ENCODE measurements around the gene LGMN. TPM values are rescaled to one million over a fixed set of nuclear protein-coding genes. Genes with fewer than 3 reads are reported as not detected.

The LGMN gene
- total and polyA plus RNA-seq, 2 of the 8 experiments (the other 6 are each of a cell fraction or from before 2014, with no cell fraction given): 57.4 to 83.4 TPM

DNA sequence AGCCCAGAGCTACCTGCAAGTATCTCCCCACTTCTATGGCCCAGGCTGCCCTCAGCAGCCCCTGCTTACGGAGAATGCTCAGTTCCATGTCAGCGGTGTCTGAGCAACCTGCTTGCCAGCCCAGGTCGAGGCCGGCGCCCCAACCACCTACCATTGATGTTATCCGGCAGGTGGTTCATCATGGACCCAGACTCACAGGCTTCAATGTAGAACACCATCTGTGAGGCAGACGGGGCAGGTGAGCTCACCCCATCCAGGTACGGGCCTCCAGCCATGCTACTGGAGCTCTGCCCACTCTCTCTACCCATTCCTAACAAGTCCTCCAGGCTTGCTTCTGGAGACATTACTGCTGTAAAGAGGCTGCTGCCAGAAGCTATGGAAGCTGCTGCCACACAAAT lies 35.8 kb downstream of the LGMN start:
- WGBS, 2 experiments (ENCODE audit: extremely low coverage in 1 of 2, insufficient coverage in 1 of 2, insufficient read length in 1 of 2, insufficient replicate concordance in 2 of 2, low coverage in 1 of 2, low lambda C conversion rate in 2 of 2, missing lambda C conversion rate in 1 of 2): 97% methylated on average over 8 of the region's 8 CpGs; no CpG with 5 or more reads in 1 of the 2 experiments
- peaks cover 0 to 16% (median 2%) of the 10 kb centered on the region in 4 experiments; a peak in 4 of 8 replicates for H3K36me3 ChIP-seq (ENCODE audit: control insufficient read depth in 2 of 4, insufficient read depth in 4 of 4, low read length in 3 of 4)
- H2AK5ac ChIP-seq (ENCODE audit: low read depth, low read length): no peak overlapping the region
- no peaks in the 10 kb centered on the region for H3K27me3 ChIP-seq (replicated peaks in 1 of 4; ENCODE audit: control insufficient read depth in 3 of 4, extremely low read depth in 1 of 4, insufficient read depth in 3 of 4, low read length in 3 of 4)
- H3K79me1 ChIP-seq (ENCODE audit: low read depth, low read length): no peaks in the 10 kb centered on the region
- H4K8ac ChIP-seq (ENCODE audit: extremely low read depth, insufficient read depth, low read length): no peak overlapping the region
- no peak overlapping the region for H2BK120ac ChIP-seq (replicated peaks; ENCODE audit: low read depth, low read length)
- no peak overlapping the region for H3K4me3 ChIP-seq (ENCODE audit: extremely low read depth in 1 of 4, insufficient read depth in 2 of 4, low read depth in 3 of 4, low read length in 4 of 4)
- no peak overlapping the region for H2BK20ac ChIP-seq (ENCODE audit: low read length)
- no peaks in the 10 kb centered on the region for H3K9me3 ChIP-seq (ENCODE audit: insufficient read depth in 2 of 2, low read depth in 1 of 2, low read length in 1 of 2)
- no peak overlapping the region for H3K4me2 ChIP-seq (ENCODE audit: insufficient read depth in 1 of 2, low read depth in 2 of 2, low read length in 2 of 2)
- POLR2A ChIA-PET (ENCODE audit: partially characterized antibody): no interaction called here
- H3K27ac ChIP-seq (ENCODE audit: low read depth, low read length): no peak overlapping the region
- no peaks in the 10 kb centered on the region for H4K20me1 ChIP-seq (replicated peaks in 1 of 2; ENCODE audit: control insufficient read depth in 1 of 2, insufficient read depth in 2 of 2, low read length in 2 of 2)
- H4K5ac ChIP-seq (ENCODE audit: insufficient read length, low read depth, low read length): no peak overlapping the region
- H2BK5ac ChIP-seq (ENCODE audit: low read depth, low read length): no peak overlapping the region
- FAIRE-seq (no peak), DNase-seq (ENCODE audit: low read depth in 1 of 2, low spot score in 2 of 2) (no peak)
- H3K56ac ChIP-seq (replicated peaks; ENCODE audit: insufficient read length, low read depth, low read length): no peak overlapping the region
- H3K4me1 ChIP-seq (replicated peaks in 1 of 4; ENCODE audit: control insufficient read depth in 3 of 4, insufficient read depth in 4 of 4, low read length in 3 of 4): peaks cover 0 to 3% (median 0%) of the 10 kb centered on the region in 4 experiments; a peak in 1 of 7 replicates
- H4K91ac ChIP-seq (replicated peaks; ENCODE audit: insufficient read length, low read length): no peak overlapping the region
- no peak overlapping the region for H2BK12ac ChIP-seq (ENCODE audit: low read depth, low read length)
- no peak overlapping the region for H3K18ac ChIP-seq (ENCODE audit: extremely low read depth, low read length)
- H3K23me2 ChIP-seq (ENCODE audit: low read depth, low read length): no peaks in the 10 kb centered on the region
- H3K23ac ChIP-seq (ENCODE audit: insufficient read length): no peak overlapping the region
- H3K4ac ChIP-seq (replicated peaks; ENCODE audit: insufficient read length, low read depth, low read length): no peak overlapping the region
- no peaks in the 10 kb centered on the region for H3K79me2 ChIP-seq (ENCODE audit: control insufficient read depth in 1 of 2, insufficient read depth in 2 of 2, low read length in 2 of 2)
- H3K14ac ChIP-seq (ENCODE audit: insufficient read length): no peak overlapping the region
- CTCF ChIA-PET (ENCODE audit: partially characterized antibody): interaction anchor here (0.6 to 4.5 kb wide), 6 partner anchors 12 to 1510 kb away, joined by 3 to 40 read pairs (median 4); no protein-coding TSS in a partner anchor
- no peak overlapping the region for H3K9ac ChIP-seq (replicated peaks in 1 of 4; ENCODE audit: extremely low read depth in 1 of 4, low read depth in 3 of 4, low read length in 3 of 4)
- H2BK15ac ChIP-seq (ENCODE audit: low read length): no peak overlapping the region
- H2AFZ ChIP-seq (ENCODE audit: low read length): no peak overlapping the region
- TF ChIP-seq, protein P1, sequence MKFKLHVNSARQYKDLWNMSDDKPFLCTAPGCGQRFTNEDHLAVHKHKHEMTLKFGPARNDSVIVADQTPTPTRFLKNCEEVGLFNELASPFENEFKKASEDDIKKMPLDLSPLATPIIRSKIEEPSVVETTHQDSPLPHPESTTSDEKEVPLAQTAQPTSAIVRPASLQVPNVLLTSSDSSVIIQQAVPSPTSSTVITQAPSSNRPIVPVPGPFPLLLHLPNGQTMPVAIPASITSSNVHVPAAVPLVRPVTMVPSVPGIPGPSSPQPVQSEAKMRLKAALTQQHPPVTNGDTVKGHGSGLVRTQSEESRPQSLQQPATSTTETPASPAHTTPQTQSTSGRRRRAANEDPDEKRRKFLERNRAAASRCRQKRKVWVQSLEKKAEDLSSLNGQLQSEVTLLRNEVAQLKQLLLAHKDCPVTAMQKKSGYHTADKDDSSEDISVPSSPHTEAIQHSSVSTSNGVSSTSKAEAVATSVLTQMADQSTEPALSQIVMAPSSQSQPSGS (IDR thresholded peaks at IDR 0.05; ENCODE audit: low read length): no peak
- TF ChIP-seq GTF2F1 (IDR thresholded peaks at IDR 0.05; ENCODE audit: borderline replicate concordance, low read depth, low read length) (no peak), MAX (IDR thresholded peaks at IDR 0.05) (no peak), NANOG (IDR thresholded peaks at IDR 0.05; ENCODE audit: insufficient read depth, low read depth, low read length, poor library complexity, severe bottlenecking) (no peak)

All from H1 (cell line).